HCT116 (cell line): Measurements from ENCODE around the gene ABCC8. TPM values are rescaled to one million over a fixed set of nuclear protein-coding genes. Genes with fewer than 3 reads are reported as not detected.

Experiments
- ATAC-seq: fragments of 200-7000 bp; cut with Tn5 transposase; 2 replicates; pipeline ENCODE4 v1.9.1; 2020; ENCODE audit warnings: mild to moderate bottlenecking, moderate library complexity
- BruUV-seq: library from RNA; stranded (reverse); fragments of 400-500 nt; replicated peaks from 2 replicates; lab custom pipeline; 2021; lab: Mats Ljungman, UMichigan
- CTCF ChIA-PET: fragments of 300-600 bp; sonication (Branson Sonifier 250); formaldehyde crosslinking; loops from one replicate; lab custom pipeline; 2021; ENCODE audit warnings: antibody characterized with exemption; lab: Charles Lee
- POLR2A ChIA-PET: fragments of 300-600, 350-600 bp; sonication (Branson Sonifier 250); formaldehyde crosslinking; loops from one replicate; lab custom pipeline; 2021; ENCODE audit warnings: antibody characterized with exemption; lab: Charles Lee
- RAD21 ChIA-PET, 2 experiments: fragments of 300-600 bp; sonication (Branson Sonifier 250); formaldehyde crosslinking; loops; one replicate each; lab custom pipeline; 2023; ENCODE audit warnings: low total read pairs in 2 of 2; ENCODE audit not compliant: uncharacterized antibody in 2 of 2, unreplicated experiment in 2 of 2, low non-redundant PET in 1 of 2; lab: Charles Lee
- DNase-seq: peaks from one replicate; pipeline ENCODE4 v3.0.0-alpha.2; 2010; ENCODE audit warnings: low read depth, low spot score
- H2AFZ ChIP-seq: fragments of 200-600 bp; shearing (Covaris generic), sonication (generic); 2 replicates; pipeline ENCODE4 v1.6.1; 2017; ENCODE audit warnings: low read depth, mixed run types, mixed read lengths, antibody characterized with exemption, low read length; ENCODE audit not compliant: poor library complexity, severe bottlenecking
- H3K27ac ChIP-seq: 2 replicates; pipeline ENCODE4 v1.5.1; 2012; ENCODE audit warnings: low read depth, low read length
- H3K27me3 ChIP-seq: fragments of 200-600 bp; sonication (generic); 2 replicates; pipeline ENCODE4 v1.6.1; 2016; ENCODE audit warnings: mixed run types, low read length, mixed read lengths; ENCODE audit not compliant: insufficient read depth
- H3K36me3 ChIP-seq, 2 experiments: fragments of 200-500 bp in 1 of 2; fragments of 200-600 bp in 1 of 2; sonication (Bioruptor generic) in 1 of 2; sonication (generic) in 1 of 2; 2 replicates each; pipeline versions ENCODE4 v1.5.1 to v1.6.1; 2014 to 2016; ENCODE audit warnings: low read length in 2 of 2, inconsistent platforms in 1 of 2, mixed read lengths in 1 of 2, mixed run types in 1 of 2; ENCODE audit not compliant: insufficient read depth in 2 of 2, control insufficient read depth in 1 of 2
- H3K4me1 ChIP-seq, 2 experiments: fragments of 200-600 bp in 1 of 2; sonication (generic) in 1 of 2; 2 replicates each; pipeline versions ENCODE4 v1.5.1 to v1.6.1; 2012 to 2017; ENCODE audit warnings: low read length in 2 of 2, inconsistent platforms in 1 of 2, mild to moderate bottlenecking in 1 of 2, mixed read lengths in 1 of 2, mixed run types in 1 of 2, moderate library complexity in 1 of 2; ENCODE audit not compliant: insufficient read depth in 2 of 2, control insufficient read depth in 1 of 2
- H3K4me2 ChIP-seq: fragments of 200-600 bp; sonication (generic); 2 replicates; pipeline ENCODE4 v1.6.1; 2017; ENCODE audit warnings: mixed run types, low read length, mixed read lengths
- H3K4me3 ChIP-seq, 2 experiments: fragments of 200-600 bp in 1 of 2; sonication (generic) in 1 of 2; replicated peaks in 1 of 2; 2 replicates each; pipeline ENCODE4 v1.5.1; 2011 to 2016; ENCODE audit warnings: low read length in 2 of 2, control low read depth in 1 of 2, low read depth in 1 of 2, mild to moderate bottlenecking in 1 of 2, mixed read lengths in 1 of 2, mixed run types in 1 of 2
- H3K79me2 ChIP-seq: fragments of 200-600 bp; sonication (generic); 2 replicates; pipeline ENCODE4 v1.6.1; 2017; ENCODE audit warnings: mild to moderate bottlenecking, mixed run types, low read length, moderate library complexity, mixed read lengths; ENCODE audit not compliant: insufficient read depth
- H3K9ac ChIP-seq: fragments of 200-600 bp; sonication (generic); 2 replicates; pipeline ENCODE4 v1.6.1; 2016; ENCODE audit warnings: low read length, mixed read lengths
- H3K9me2 ChIP-seq: fragments of 200-600 bp; sonication (generic), shearing (Covaris generic); 2 replicates; pipeline ENCODE4 v1.6.1; 2017; ENCODE audit warnings: mixed run types, mild to moderate bottlenecking, moderate library complexity; ENCODE audit not compliant: insufficient read depth
- H3K9me3 ChIP-seq, 2 experiments: fragments of 200-500 bp in 1 of 2; fragments of 200-600 bp in 1 of 2; sonication (Bioruptor generic) in 1 of 2; sonication (generic) in 1 of 2; 2 replicates each; pipeline ENCODE4 v1.6.1; 2014 to 2017; ENCODE audit warnings: low read length in 2 of 2, mixed read lengths in 2 of 2, inconsistent platforms in 1 of 2, low read depth in 1 of 2, mild to moderate bottlenecking in 1 of 2, mixed run types in 1 of 2, moderate library complexity in 1 of 2; ENCODE audit not compliant: control insufficient read depth in 1 of 2, insufficient read depth in 1 of 2
- H4K20me1 ChIP-seq: fragments of 200-600 bp; sonication (generic), shearing (Covaris generic); 2 replicates; pipeline ENCODE4 v1.6.1; 2017; ENCODE audit warnings: mixed run types, mild to moderate bottlenecking, moderate library complexity; ENCODE audit not compliant: insufficient read depth
- CBX3 ChIP-seq: IDR thresholded peaks from 2 replicates; pipeline ENCODE4 v1.6.1; 2012; ENCODE audit warnings: low read depth
- CEBPB ChIP-seq: IDR thresholded peaks from 2 replicates; pipeline ENCODE4 v1.6.1; 2012; ENCODE audit warnings: low read depth
- ELF1 ChIP-seq: IDR thresholded peaks from 2 replicates; pipeline ENCODE4 v1.6.1; 2012; ENCODE audit warnings: low read depth, borderline replicate concordance
- EZH2 ChIP-seq: fragments of 200-600 bp; sonication (generic); IDR thresholded peaks from 2 replicates; pipeline ENCODE4 v1.6.1; 2017; ENCODE audit warnings: antibody characterized with exemption, mixed run types
- FOSL1 ChIP-seq: IDR thresholded peaks from 2 replicates; pipeline ENCODE4 v1.6.1; 2012; ENCODE audit warnings: low read depth
- POLR2A ChIP-seq: IDR thresholded peaks from 2 replicates; pipeline ENCODE4 v1.7.0; 2011; ENCODE audit warnings: borderline replicate concordance; ENCODE audit not compliant: insufficient read depth, insufficient read length; ENCODE audit errors: extremely low read depth
- RAD21 ChIP-seq: IDR thresholded peaks from 2 replicates; pipeline ENCODE4 v1.6.1; 2012; ENCODE audit warnings: low read depth, mild to moderate bottlenecking
- SIN3A ChIP-seq: IDR thresholded peaks from 2 replicates; pipeline ENCODE4 v1.6.1; 2012; ENCODE audit warnings: low read depth
- SP1 ChIP-seq: IDR thresholded peaks from 2 replicates; pipeline ENCODE4 v1.6.1; 2012; ENCODE audit warnings: low read depth
- SRF ChIP-seq: IDR thresholded peaks from 2 replicates; pipeline ENCODE4 v1.6.1; 2012; ENCODE audit warnings: low read depth
- TCF7L2 ChIP-seq: IDR thresholded peaks from 2 replicates; pipeline ENCODE4 v1.7.0; 2011; ENCODE audit warnings: borderline replicate concordance, inconsistent platforms; ENCODE audit not compliant: insufficient read depth, insufficient read length; ENCODE audit errors: extremely low read depth
- YY1 ChIP-seq: IDR thresholded peaks from 2 replicates; pipeline ENCODE4 v1.6.1; 2011; ENCODE audit warnings: low read length, low read depth, moderate library complexity, mild to moderate bottlenecking; ENCODE audit not compliant: insufficient replicate concordance; ENCODE audit errors: extremely low read depth
- ZFX ChIP-seq: fragments of 450-650 bp; IDR thresholded peaks from 2 replicates; pipeline ENCODE4 v1.6.1; 2017
- intact Hi-C: fragments of 100-400 bp; cut with micrococcal nuclease; formaldehyde crosslinking; loops from 2 replicates; pipeline ENCODE4 v1.10.0; 2022
- total RNA-seq: library from RNA; stranded (reverse); gene quantifications from one replicate; pipeline ENCODE4 v1.2.1, GENCODE V29; 2021; ENCODE audit not compliant: unreplicated experiment
- TF ChIP-seq, protein P1 (sequence below): IDR thresholded peaks from 2 replicates; pipeline ENCODE4 v1.6.1; 2012; ENCODE audit warnings: low read depth

The ABCC8 gene
- total RNA-seq, 1 experiment from 2014 or later = 0.39 TPM

DNA sequence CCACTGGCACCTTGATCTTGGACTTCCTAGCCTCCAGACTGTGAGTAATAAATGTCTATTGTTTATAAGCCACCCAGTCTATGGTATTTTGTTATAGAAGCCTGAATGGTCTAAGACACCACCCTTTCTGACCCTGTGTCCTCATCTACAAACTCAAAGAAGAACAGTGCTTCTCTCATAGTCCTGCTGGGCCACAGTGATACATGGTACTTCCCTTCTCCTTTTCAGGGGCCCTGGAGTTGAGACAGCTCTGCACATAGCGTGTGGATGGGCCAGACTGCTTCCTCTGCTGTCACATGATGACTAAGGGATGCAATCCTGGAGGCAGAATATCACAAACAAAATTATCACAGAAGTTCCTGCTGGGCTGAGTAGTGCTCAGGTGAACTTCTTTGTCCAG lies 93.2 kb downstream of the ABCC8 start (continued):
- TF ChIP-seq YY1 (no peak), FOSL1 (no peak), POLR2A (no peak), RAD21 (no peak), TCF7L2 (no peak), SIN3A (no peak), EZH2 (no peak), SP1 (no peak), SRF (no peak), ZFX (no peak), CEBPB (no peak)
- TF ChIP-seq, protein P1, sequence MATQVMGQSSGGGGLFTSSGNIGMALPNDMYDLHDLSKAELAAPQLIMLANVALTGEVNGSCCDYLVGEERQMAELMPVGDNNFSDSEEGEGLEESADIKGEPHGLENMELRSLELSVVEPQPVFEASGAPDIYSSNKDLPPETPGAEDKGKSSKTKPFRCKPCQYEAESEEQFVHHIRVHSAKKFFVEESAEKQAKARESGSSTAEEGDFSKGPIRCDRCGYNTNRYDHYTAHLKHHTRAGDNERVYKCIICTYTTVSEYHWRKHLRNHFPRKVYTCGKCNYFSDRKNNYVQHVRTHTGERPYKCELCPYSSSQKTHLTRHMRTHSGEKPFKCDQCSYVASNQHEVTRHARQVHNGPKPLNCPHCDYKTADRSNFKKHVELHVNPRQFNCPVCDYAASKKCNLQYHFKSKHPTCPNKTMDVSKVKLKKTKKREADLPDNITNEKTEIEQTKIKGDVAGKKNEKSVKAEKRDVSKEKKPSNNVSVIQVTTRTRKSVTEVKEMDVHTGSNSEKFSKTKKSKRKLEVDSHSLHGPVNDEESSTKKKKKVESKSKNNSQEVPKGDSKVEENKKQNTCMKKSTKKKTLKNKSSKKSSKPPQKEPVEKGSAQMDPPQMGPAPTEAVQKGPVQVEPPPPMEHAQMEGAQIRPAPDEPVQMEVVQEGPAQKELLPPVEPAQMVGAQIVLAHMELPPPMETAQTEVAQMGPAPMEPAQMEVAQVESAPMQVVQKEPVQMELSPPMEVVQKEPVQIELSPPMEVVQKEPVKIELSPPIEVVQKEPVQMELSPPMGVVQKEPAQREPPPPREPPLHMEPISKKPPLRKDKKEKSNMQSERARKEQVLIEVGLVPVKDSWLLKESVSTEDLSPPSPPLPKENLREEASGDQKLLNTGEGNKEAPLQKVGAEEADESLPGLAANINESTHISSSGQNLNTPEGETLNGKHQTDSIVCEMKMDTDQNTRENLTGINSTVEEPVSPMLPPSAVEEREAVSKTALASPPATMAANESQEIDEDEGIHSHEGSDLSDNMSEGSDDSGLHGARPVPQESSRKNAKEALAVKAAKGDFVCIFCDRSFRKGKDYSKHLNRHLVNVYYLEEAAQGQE = no peak

DNA sequence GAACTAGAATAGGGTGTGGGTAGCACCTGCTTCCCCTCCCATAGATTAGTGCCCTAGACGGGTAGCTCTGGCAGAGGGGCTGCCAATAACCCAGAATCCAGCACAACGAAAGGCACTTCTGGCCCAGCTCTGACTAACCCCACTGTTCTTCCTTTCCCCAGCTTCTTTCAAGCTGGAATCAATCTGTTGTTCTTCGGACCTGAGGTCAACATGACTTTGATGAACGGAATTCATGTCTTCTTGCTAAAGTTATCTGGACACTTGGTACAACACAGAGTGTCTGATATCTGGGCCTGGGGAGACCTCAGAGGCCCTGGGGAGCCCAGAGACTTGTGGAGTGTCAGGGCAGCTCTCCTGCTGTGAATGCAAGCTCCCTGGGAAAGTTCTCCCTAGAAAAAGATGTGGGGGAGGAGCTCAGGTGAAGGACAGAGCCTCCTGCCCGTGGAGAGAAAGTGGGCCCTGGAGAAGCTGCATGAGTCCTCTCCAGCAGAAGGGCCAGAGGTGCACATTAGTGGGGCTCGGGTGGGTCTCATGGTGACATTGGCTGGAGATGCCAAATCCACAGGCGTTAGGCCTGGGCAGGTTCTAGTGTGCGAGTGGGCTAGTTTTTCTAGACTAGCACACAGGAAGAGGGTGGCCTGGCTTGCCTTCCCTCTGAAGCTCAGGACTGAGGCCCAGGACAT lies 94.5 kb downstream of the ABCC8 start:
- Histone ChIP-seq H3K27me3 (no peaks in the 10 kb centered on the region), H4K20me1 (no peaks in the 10 kb centered on the region), H3K79me2 (no peaks in the 10 kb centered on the region), H3K36me3 (no peaks in the 10 kb centered on the region), H3K9ac (no peak overlapping the region)
- no peak for ATAC-seq
- no TSS peak for BruUV-seq
- TF ChIP-seq SIN3A (no peak), ELF1 (no peak), SRF (no peak), CBX3 (no peak)
- TF ChIP-seq, all 23 proteins: peak for 0
- H2AFZ ChIP-seq = no peak overlapping the region
- intact Hi-C loops = loop anchor here (5.0 kb wide), 1 partner anchor 215 kb away; no protein-coding TSS in a partner anchor
- ChIA-PET RAD21 (interaction anchor here in 1 of 2 experiments (1.0 kb wide), 1 partner anchor 29 kb away, joined by 3 read pairs; no protein-coding TSS in a partner anchor), POLR2A (no interaction called here), CTCF (interaction anchor here (1.0 to 2.4 kb wide), 4 partner anchors 16 to 152 kb away, joined by 3 to 8 read pairs (median 5); no protein-coding TSS in a partner anchor)
- no peak overlapping the region for H3K4me2 ChIP-seq
- no peak for DNase-seq
- H3K4me1 ChIP-seq = peaks cover 0 to 8% of the 10 kb centered on the region in 2 experiments; a peak in 2 of 4 replicates
- no peaks in the 10 kb centered on the region for H3K9me2 ChIP-seq
- no peak overlapping the region for H3K27ac ChIP-seq
- peaks cover 6 to 8% of the 10 kb centered on the region in 2 experiments; a peak in 3 of 4 replicates for H3K9me3 ChIP-seq
- no peak overlapping the region for H3K4me3 ChIP-seq
